HL-60 (cell line): ENCODE measurements around the gene FUT8.

Experiments
- CTCF ChIP-seq: IDR thresholded peaks from one replicate; pipeline ENCODE4 v1.5.1; 2011; ENCODE audit warnings: low read length, control low read depth, inconsistent platforms; ENCODE audit not compliant: insufficient read depth
- GABPA ChIP-seq: IDR thresholded peaks from 2 replicates; pipeline ENCODE4 v1.6.1; 2012; ENCODE audit warnings: low read depth
- POLR2AphosphoS5 ChIP-seq: IDR thresholded peaks from 2 replicates; pipeline ENCODE4 v1.6.1; 2012; ENCODE audit warnings: low read depth
- REST ChIP-seq: IDR thresholded peaks from 2 replicates; pipeline ENCODE4 v1.6.1; 2012; ENCODE audit warnings: low read depth; ENCODE audit not compliant: insufficient replicate concordance
- SPI1 ChIP-seq: IDR thresholded peaks from 2 replicates; pipeline ENCODE4 v1.6.1; 2012; ENCODE audit warnings: low read depth, mild to moderate bottlenecking, borderline replicate concordance

GRCh38 chr14:65594882-65595237 is 182.3 kb downstream of the FUT8 start:
- TF ChIP-seq CTCF = no peak
- no peak for TF ChIP-seq POLR2AphosphoS5
- TF ChIP-seq GABPA = no peak
- no peak for TF ChIP-seq REST
- TF ChIP-seq SPI1 = no peak
